ENCODE results near the gene USP21.

The USP21 gene

GRCh38 chr1:161166669-161167548 lies 7.6 kb downstream of the USP21 start:
- Histone ChIP-seq H3K36me3 (peaks cover 37% of the 10 kb centered on the region), H3K4me1 (ENCODE audit: control insufficient read depth in 1 of 2, insufficient read depth in 1 of 2, low read depth in 1 of 2, low read length in 1 of 2) (peaks cover 21 to 27% of the 10 kb centered on the region in 2 experiments), H3K4me3 (ENCODE audit: low read depth in 1 of 2, low read length in 1 of 2) (peak overlapping the region; percentile 75 to 84), H3K9me3 (no peaks in the 10 kb centered on the region), H3K27ac (peak overlapping the region; percentile 94), H3K27me3 (no peaks in the 10 kb centered on the region)
- TF ChIP-seq CTCF (IDR thresholded peaks at IDR 0.05) = no peak

GRCh38 chr1:161168906-161169305 lies 9.6 kb downstream of the USP21 start:
- H3K4me3 ChIP-seq (ENCODE audit: low read depth in 1 of 2, low read length in 1 of 2) = no peak overlapping the region
- no peaks in the 10 kb centered on the region for H3K9me3 ChIP-seq
- H3K4me1 ChIP-seq (ENCODE audit: control insufficient read depth in 1 of 2, insufficient read depth in 1 of 2, low read depth in 1 of 2, low read length in 1 of 2) = peaks cover 21 to 27% of the 10 kb centered on the region in 2 experiments
- no peak overlapping the region for H3K27ac ChIP-seq
- peaks cover 42% of the 10 kb centered on the region for H3K36me3 ChIP-seq
- no peaks in the 10 kb centered on the region for H3K27me3 ChIP-seq
- no peak for TF ChIP-seq CTCF (IDR thresholded peaks at IDR 0.05)

GRCh38 chr1:161171191-161171590 lies 11.9 kb downstream of the USP21 start:
- Histone ChIP-seq H3K9me3 (no peaks in the 10 kb centered on the region), H3K27me3 (no peaks in the 10 kb centered on the region), H3K27ac (no peak overlapping the region), H3K4me3 (ENCODE audit: low read depth in 1 of 2, low read length in 1 of 2) (no peak overlapping the region), H3K36me3 (peaks cover 52% of the 10 kb centered on the region), H3K4me1 (ENCODE audit: control insufficient read depth in 1 of 2, insufficient read depth in 1 of 2, low read depth in 1 of 2, low read length in 1 of 2) (peaks cover 12 to 13% of the 10 kb centered on the region in 2 experiments)
- TF ChIP-seq CTCF (IDR thresholded peaks at IDR 0.05) = no peak

GRCh38 chr1:161171696-161172095 lies 12.4 kb downstream of the USP21 start:
- no peaks in the 10 kb centered on the region for H3K9me3 ChIP-seq
- H3K27me3 ChIP-seq = no peaks in the 10 kb centered on the region
- TF ChIP-seq CTCF (IDR thresholded peaks at IDR 0.05) = no peak
- H3K27ac ChIP-seq = no peak overlapping the region
- peaks cover 13 to 14% of the 10 kb centered on the region in 2 experiments for H3K4me1 ChIP-seq (ENCODE audit: control insufficient read depth in 1 of 2, insufficient read depth in 1 of 2, low read depth in 1 of 2, low read length in 1 of 2)
- peaks cover 52% of the 10 kb centered on the region for H3K36me3 ChIP-seq
- H3K4me3 ChIP-seq (ENCODE audit: low read depth in 1 of 2, low read length in 1 of 2) = no peak overlapping the region

- Histone ChIP-seq H3K27ac (no peak overlapping the region), H3K27me3 (no peaks in the 10 kb centered on the region), H3K4me3 (ENCODE audit: low read depth in 1 of 2, low read length in 1 of 2) (no peak overlapping the region), H3K4me1 (ENCODE audit: control insufficient read depth in 1 of 2, insufficient read depth in 1 of 2, low read depth in 1 of 2, low read length in 1 of 2) (peaks cover 10 to 15% of the 10 kb centered on the region in 2 experiments), H3K36me3 (peaks cover 52% of the 10 kb centered on the region), H3K9me3 (no peaks in the 10 kb centered on the region)
- no peak for TF ChIP-seq CTCF (IDR thresholded peaks at IDR 0.05)
Observed at GRCh38 chr1:161172349-161172748, 13.0 kb downstream of the USP21 start.
